GM12878 (cell line): Measurements from ENCODE around the gene TTLL11. TPM values are rescaled to one million over a fixed set of nuclear protein-coding genes. Genes with fewer than 3 reads are reported as not detected.

Source experiments
- ATAC-seq: fragments of 200-7000 bp; cut with Tn5 transposase; 3 replicates; pipeline ENCODE4 v1.9.1; 2020; ENCODE audit warnings: mild to moderate bottlenecking, moderate library complexity
- BruUV-seq: library from RNA; stranded (reverse); fragments of 400-500 nt; replicated peaks from 2 replicates; lab custom pipeline; 2021; lab: Mats Ljungman, UMichigan
- CTCF ChIA-PET: fragments of 300-600 bp; sonication (Branson Sonifier 250); formaldehyde crosslinking; extraction: SDS; loops from one replicate; lab custom pipeline; 2021; ENCODE audit warnings: inconsistent platforms; lab: Yijun Ruan, JAX
- POLR2A ChIA-PET: fragments of 350-600 bp; formaldehyde crosslinking; extraction: SDS; loops from one replicate; lab custom pipeline; 2021; ENCODE audit warnings: inconsistent platforms; lab: Charles Lee
- RAD21 ChIA-PET: fragments of 300-600 bp; sonication (Branson Sonifier 250); formaldehyde crosslinking; loops from one replicate; lab custom pipeline; 2023; ENCODE audit warnings: antibody characterized with exemption; ENCODE audit not compliant: unreplicated experiment; lab: Charles Lee
- SMC1A ChIA-PET: fragments of 300-600 bp; sonication (Branson Sonifier 250); formaldehyde crosslinking; loops from one replicate; lab custom pipeline; 2023; ENCODE audit not compliant: unreplicated experiment, uncharacterized antibody; lab: Charles Lee
- DNase-seq: peaks from one replicate; pipeline ENCODE4 v3.0.0-alpha.2; 2011; ENCODE audit warnings: low read depth, low spot score
- FAIRE-seq: peaks from 3 replicates; lab custom pipeline; 2011; peaks lifted over from hg19 to GRCh38; lab: Jason Lieb, UNC
- H2AFZ ChIP-seq: 2 replicates; pipeline ENCODE4 v1.6.0; 2011; ENCODE audit warnings: low read depth, low read length, control low read depth; ENCODE audit not compliant: control insufficient read depth
- H3K27ac ChIP-seq: 2 replicates; pipeline ENCODE4 v1.5.1; 2011; ENCODE audit warnings: control low read depth; ENCODE audit not compliant: control insufficient read depth, insufficient read depth
- H3K27me3 ChIP-seq, 2 experiments: replicated peaks in 1 of 2; 2 replicates each; pipeline versions ENCODE4 v1.6.0 to v1.6.1; 2011; ENCODE audit warnings: low read length in 1 of 2; ENCODE audit not compliant: control insufficient read depth in 2 of 2, insufficient read depth in 2 of 2
- H3K36me3 ChIP-seq, 2 experiments: 2 replicates each; pipeline ENCODE4 v1.5.1; 2011; ENCODE audit warnings: low read length in 1 of 2; ENCODE audit not compliant: control insufficient read depth in 2 of 2, insufficient read depth in 2 of 2
- H3K4me1 ChIP-seq: 2 replicates; pipeline ENCODE4 v1.6.1; 2011; ENCODE audit warnings: mild to moderate bottlenecking, low read length, moderate library complexity, mixed read lengths; ENCODE audit not compliant: control insufficient read depth, insufficient read depth
- H3K4me2 ChIP-seq: 2 replicates; pipeline ENCODE4 v1.6.0; 2011; ENCODE audit warnings: control low read depth; ENCODE audit not compliant: control insufficient read depth, insufficient read depth
- H3K4me3 ChIP-seq: fragments of 200-600 bp; sonication (generic); 2 replicates; pipeline ENCODE4 v1.5.1; 2016
- H3K79me2 ChIP-seq: 2 replicates; pipeline ENCODE4 v1.6.0; 2011; ENCODE audit warnings: low read length; ENCODE audit not compliant: control insufficient read depth, insufficient read depth
- H3K9ac ChIP-seq: 2 replicates; pipeline ENCODE4 v1.8.0; 2011; ENCODE audit warnings: low read length, control low read depth, mixed read lengths; ENCODE audit not compliant: control insufficient read depth, insufficient read depth
- H3K9me3 ChIP-seq: replicated peaks from 3 replicates; pipeline ENCODE4 v1.5.1; 2011; ENCODE audit warnings: mild to moderate bottlenecking, low read length; ENCODE audit not compliant: control insufficient read depth, insufficient read depth
- H4K20me1 ChIP-seq: 2 replicates; pipeline ENCODE4 v1.6.0; 2011; ENCODE audit not compliant: control insufficient read depth, insufficient read depth
- ASH2L ChIP-seq: fragments of 300-600, 200-600 bp; sonication (generic); IDR thresholded peaks from 2 replicates; pipeline ENCODE4 v1.6.1; 2017; ENCODE audit warnings: low read depth, mild to moderate bottlenecking, borderline replicate concordance
- BMI1 ChIP-seq: fragments of 450-650 bp; IDR thresholded peaks from 2 replicates; pipeline ENCODE4 v1.6.1; 2016; ENCODE audit warnings: mild to moderate bottlenecking, moderate library complexity, borderline replicate concordance
- EED ChIP-seq: sonication (generic); IDR thresholded peaks from 2 replicates; pipeline ENCODE4 v1.6.1; 2016; ENCODE audit warnings: antibody characterized with exemption, low read depth
- FOS ChIP-seq: IDR thresholded peaks from 3 replicates; pipeline ENCODE4 v1.6.1; 2011; ENCODE audit warnings: borderline replicate concordance; ENCODE audit not compliant: insufficient read length; ENCODE audit errors: extremely low read depth
- HDAC2 ChIP-seq: fragments of 200-600 bp; sonication (generic); IDR thresholded peaks from 2 replicates; pipeline ENCODE4 v1.6.1; 2017
- NBN ChIP-seq: fragments of 450-650 bp; IDR thresholded peaks from 2 replicates; pipeline ENCODE4 v1.6.1; 2016
- PAX5 ChIP-seq: IDR thresholded peaks from 2 replicates; pipeline ENCODE4 v1.6.1; 2011; ENCODE audit warnings: low read depth, low read length, borderline replicate concordance
- RB1 ChIP-seq: fragments of 450-650 bp; formaldehyde crosslinking; IDR thresholded peaks from 2 replicates; pipeline ENCODE4 v1.6.1; 2017; ENCODE audit warnings: mild to moderate bottlenecking, borderline replicate concordance
- SPI1 ChIP-seq: IDR thresholded peaks from 2 replicates; pipeline ENCODE4 v1.6.1; 2011; ENCODE audit warnings: low read depth, mild to moderate bottlenecking, low read length, moderate library complexity, borderline replicate concordance; ENCODE audit not compliant: insufficient read depth
- SREBF2 ChIP-seq: IDR thresholded peaks from 2 replicates; pipeline ENCODE4 v1.6.1; 2012; ENCODE audit warnings: mild to moderate bottlenecking, low read length
- YBX1 ChIP-seq: fragments of 450-650 bp; IDR thresholded peaks from 2 replicates; pipeline ENCODE4 v1.6.1; 2016; ENCODE audit warnings: antibody characterized with exemption
- ZNF384 ChIP-seq: IDR thresholded peaks from 2 replicates; pipeline ENCODE4 v1.6.1; 2012; ENCODE audit warnings: low read depth, mild to moderate bottlenecking, low read length, improper control_type of control experiment, borderline replicate concordance
- WGBS: methylation state at CpG from one replicate; pipeline ENCODE4 v1.1.6; 2016; ENCODE audit warnings: low lambda C conversion rate; ENCODE audit not compliant: insufficient replicate concordance, insufficient coverage; ENCODE audit errors: missing lambda C conversion rate; 5-methylcytosine and 5-hydroxymethylcytosine counted together
- in situ Hi-C: fragments of 300-500 bp; cut with MboI; formaldehyde crosslinking; loops from 9 replicates; pipeline ENCODE4 v1.14.3; 2018; ENCODE audit warnings: mixed read lengths
- intact Hi-C: fragments of 100-400 bp; cut with micrococcal nuclease; formaldehyde crosslinking; loops from one replicate; pipeline ENCODE4 v1.14.2; 2022; ENCODE audit not compliant: unreplicated experiment
- polyA plus RNA-seq, 11 experiments: library from polyadenylated mRNA; depleted of rRNA in 4 of 11; unstranded in 6 of 11; stranded (reverse) in 5 of 11; fragments of >200 nt; fragmentation: Nextera tagmentation in 4 of 11; fragmentation: Illumina TruSeq in 1 of 11; extraction: Ambion mirVana in 4 of 11; extraction: Trizol in 1 of 11; gene quantifications; 1 replicate in 1 of 11; 2 replicates in 10 of 11; pipeline versions ENCODE4 v1.2.1 to v1.2.3, GENCODE V29; 2011 to 2016; ENCODE audit warnings: inconsistent platforms in 2 of 11, missing spikeins in 2 of 11, low read depth in 1 of 11
- total RNA-seq, 4 experiments: library from RNA; depleted of rRNA in 3 of 4; stranded (reverse); fragments of >200 nt in 3 of 4; fragmentation: Illumina TruSeq in 1 of 4; extraction: Trizol in 1 of 4; gene quantifications; 2 replicates each; pipeline versions ENCODE4 v1.2.1 to v1.2.3, GENCODE V29; 2013 to 2021
- TF ChIP-seq, protein P1 (sequence below): fragments of 450-650 bp; IDR thresholded peaks from 2 replicates; pipeline ENCODE4 v1.6.1; 2017; ENCODE audit warnings: antibody characterized with exemption, mild to moderate bottlenecking, moderate library complexity
- TF ChIP-seq, protein P2 (sequence below): fragments of 450-650 bp; formaldehyde crosslinking; IDR thresholded peaks from 2 replicates; pipeline ENCODE4 v1.4.0; 2020; ENCODE audit warnings: mild to moderate bottlenecking, moderate library complexity

The TTLL11 gene
- total and polyA plus RNA-seq, 10 of the 15 experiments (the other 5 are each of a cell fraction or from before 2014, with no cell fraction given): 1.2 to 3.7 (median 2.9) TPM

DNA sequence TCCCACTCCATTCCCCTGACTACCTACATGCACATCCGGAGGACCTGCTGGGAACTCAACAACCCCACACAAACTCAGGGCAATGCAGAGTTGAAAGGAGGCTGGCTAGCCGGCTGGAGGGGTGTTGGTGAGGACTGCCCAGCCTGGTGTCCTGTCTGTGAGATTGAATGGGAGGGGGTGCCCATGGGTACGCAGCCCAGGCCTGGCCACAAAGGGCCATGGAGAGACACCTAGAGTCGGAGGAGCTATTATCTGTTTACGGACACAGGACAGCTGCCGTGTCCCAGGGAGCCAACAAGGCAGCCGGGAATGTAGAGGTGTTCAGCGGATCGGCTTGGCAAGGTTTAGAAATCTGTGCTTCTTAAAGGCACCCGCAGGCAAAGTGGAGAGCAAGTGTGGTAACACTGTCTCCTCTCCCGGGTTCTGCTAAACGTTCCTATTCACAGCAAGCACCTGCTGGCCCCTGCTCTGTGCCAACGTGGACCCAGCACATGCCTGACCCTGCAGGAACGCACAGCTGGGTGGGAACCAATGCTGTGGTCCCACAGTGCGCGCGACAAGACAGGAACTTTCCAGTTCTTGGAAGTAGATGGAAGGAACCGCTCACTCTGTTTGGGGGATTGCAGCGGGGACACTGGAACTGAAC lies 275.0 kb downstream of the TTLL11 start:
- Histone ChIP-seq H3K4me2 (no peak overlapping the region), H3K4me1 (no peaks in the 10 kb centered on the region), H3K9me3 (no peaks in the 10 kb centered on the region), H4K20me1 (no peaks in the 10 kb centered on the region), H3K27ac (no peak overlapping the region), H3K4me3 (no peak overlapping the region), H3K36me3 (no peaks in the 10 kb centered on the region), H3K27me3 (no peaks in the 10 kb centered on the region; a peak in 2 of 4 replicates)
- in situ Hi-C loops: no loop called here
- no peak for DNase-seq
- BruUV-seq: no TSS peak
- WGBS: 61% methylated on average over 19 of the region's 19 CpGs
- ChIA-PET CTCF (interaction anchor here (0.7 kb wide), 1 partner anchor 158 kb away, joined by 3 read pairs; no protein-coding TSS in a partner anchor), RAD21 (no interaction called here), POLR2A (no interaction called here)
- no peak for TF ChIP-seq PAX5
- no peak for TF ChIP-seq ASH2L
- TF ChIP-seq, protein P1, sequence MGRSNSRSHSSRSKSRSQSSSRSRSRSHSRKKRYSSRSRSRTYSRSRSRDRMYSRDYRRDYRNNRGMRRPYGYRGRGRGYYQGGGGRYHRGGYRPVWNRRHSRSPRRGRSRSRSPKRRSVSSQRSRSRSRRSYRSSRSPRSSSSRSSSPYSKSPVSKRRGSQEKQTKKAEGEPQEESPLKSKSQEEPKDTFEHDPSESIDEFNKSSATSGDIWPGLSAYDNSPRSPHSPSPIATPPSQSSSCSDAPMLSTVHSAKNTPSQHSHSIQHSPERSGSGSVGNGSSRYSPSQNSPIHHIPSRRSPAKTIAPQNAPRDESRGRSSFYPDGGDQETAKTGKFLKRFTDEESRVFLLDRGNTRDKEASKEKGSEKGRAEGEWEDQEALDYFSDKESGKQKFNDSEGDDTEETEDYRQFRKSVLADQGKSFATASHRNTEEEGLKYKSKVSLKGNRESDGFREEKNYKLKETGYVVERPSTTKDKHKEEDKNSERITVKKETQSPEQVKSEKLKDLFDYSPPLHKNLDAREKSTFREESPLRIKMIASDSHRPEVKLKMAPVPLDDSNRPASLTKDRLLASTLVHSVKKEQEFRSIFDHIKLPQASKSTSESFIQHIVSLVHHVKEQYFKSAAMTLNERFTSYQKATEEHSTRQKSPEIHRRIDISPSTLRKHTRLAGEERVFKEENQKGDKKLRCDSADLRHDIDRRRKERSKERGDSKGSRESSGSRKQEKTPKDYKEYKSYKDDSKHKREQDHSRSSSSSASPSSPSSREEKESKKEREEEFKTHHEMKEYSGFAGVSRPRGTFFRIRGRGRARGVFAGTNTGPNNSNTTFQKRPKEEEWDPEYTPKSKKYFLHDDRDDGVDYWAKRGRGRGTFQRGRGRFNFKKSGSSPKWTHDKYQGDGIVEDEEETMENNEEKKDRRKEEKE: no peak
- TF ChIP-seq EED: no peak
- TF ChIP-seq SREBF2: no peak
- TF ChIP-seq, protein P2, sequence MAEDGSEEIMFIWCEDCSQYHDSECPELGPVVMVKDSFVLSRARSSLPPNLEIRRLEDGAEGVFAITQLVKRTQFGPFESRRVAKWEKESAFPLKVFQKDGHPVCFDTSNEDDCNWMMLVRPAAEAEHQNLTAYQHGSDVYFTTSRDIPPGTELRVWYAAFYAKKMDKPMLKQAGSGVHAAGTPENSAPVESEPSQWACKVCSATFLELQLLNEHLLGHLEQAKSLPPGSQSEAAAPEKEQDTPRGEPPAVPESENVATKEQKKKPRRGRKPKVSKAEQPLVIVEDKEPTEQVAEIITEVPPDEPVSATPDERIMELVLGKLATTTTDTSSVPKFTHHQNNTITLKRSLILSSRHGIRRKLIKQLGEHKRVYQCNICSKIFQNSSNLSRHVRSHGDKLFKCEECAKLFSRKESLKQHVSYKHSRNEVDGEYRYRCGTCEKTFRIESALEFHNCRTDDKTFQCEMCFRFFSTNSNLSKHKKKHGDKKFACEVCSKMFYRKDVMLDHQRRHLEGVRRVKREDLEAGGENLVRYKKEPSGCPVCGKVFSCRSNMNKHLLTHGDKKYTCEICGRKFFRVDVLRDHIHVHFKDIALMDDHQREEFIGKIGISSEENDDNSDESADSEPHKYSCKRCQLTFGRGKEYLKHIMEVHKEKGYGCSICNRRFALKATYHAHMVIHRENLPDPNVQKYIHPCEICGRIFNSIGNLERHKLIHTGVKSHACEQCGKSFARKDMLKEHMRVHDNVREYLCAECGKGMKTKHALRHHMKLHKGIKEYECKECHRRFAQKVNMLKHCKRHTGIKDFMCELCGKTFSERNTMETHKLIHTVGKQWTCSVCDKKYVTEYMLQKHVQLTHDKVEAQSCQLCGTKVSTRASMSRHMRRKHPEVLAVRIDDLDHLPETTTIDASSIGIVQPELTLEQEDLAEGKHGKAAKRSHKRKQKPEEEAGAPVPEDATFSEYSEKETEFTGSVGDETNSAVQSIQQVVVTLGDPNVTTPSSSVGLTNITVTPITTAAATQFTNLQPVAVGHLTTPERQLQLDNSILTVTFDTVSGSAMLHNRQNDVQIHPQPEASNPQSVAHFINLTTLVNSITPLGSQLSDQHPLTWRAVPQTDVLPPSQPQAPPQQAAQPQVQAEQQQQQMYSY (CRISPR knock-in tag): no peak
- no peak for TF ChIP-seq BMI1
- no peak for TF ChIP-seq FOS
- TF ChIP-seq RB1: no peak
- TF ChIP-seq SPI1: no peak
- TF ChIP-seq NBN: no peak
- TF ChIP-seq HDAC2: no peak
- no peak for TF ChIP-seq ZNF384
- no peak for TF ChIP-seq YBX1
- TF ChIP-seq, all 136 proteins: peak for 0
- intact Hi-C loops: no loop called here
- SMC1A ChIA-PET: no interaction called here
- no peak overlapping the region for H2AFZ ChIP-seq
- H3K79me2 ChIP-seq: no peaks in the 10 kb centered on the region
- no peak for ATAC-seq
- no peak for FAIRE-seq
- no peak overlapping the region for H3K9ac ChIP-seq
